ENCODE data around the gene ANKRD29.
"Not testable (repeated sequence)": the region's sequence is repeated elsewhere in the genome, so short reads cannot be mapped to it uniquely, and the experiment has no call there.

ANKRD29 gene

DNA sequence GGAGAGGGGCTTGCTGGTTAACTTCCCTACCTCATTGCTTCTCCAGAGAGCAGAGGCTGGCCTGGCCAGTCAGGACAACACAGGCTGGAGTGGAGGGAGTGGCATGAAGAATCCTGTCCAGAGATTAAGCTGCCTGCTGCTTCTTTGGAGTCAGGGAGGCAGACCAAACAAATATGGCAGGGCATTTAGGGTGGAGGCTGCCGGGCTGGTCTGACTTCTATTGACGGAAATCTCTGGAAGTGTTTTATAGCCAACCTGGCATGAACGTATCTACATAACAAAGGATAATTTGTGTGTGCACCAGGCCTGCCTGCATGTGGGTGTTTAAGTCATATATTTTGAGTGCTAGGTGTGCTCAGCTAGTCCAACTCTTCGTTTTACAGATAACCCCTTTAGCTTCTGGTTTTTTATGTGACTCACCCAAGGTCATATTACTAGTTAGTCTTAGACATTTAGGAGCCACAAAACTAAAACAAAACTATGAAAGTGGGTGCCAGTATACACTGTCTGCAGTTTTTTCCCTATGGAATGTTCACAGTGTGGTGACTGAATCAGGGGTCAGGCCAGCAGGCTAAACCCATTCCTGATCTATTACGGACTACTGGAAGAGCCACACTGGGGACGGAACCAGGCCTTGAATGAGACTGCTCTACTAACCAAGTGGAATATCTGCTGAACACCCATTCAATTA, 81.9 kb downstream of the ANKRD29 start:
- peak; percentile 56 for DNase-seq

DNA sequence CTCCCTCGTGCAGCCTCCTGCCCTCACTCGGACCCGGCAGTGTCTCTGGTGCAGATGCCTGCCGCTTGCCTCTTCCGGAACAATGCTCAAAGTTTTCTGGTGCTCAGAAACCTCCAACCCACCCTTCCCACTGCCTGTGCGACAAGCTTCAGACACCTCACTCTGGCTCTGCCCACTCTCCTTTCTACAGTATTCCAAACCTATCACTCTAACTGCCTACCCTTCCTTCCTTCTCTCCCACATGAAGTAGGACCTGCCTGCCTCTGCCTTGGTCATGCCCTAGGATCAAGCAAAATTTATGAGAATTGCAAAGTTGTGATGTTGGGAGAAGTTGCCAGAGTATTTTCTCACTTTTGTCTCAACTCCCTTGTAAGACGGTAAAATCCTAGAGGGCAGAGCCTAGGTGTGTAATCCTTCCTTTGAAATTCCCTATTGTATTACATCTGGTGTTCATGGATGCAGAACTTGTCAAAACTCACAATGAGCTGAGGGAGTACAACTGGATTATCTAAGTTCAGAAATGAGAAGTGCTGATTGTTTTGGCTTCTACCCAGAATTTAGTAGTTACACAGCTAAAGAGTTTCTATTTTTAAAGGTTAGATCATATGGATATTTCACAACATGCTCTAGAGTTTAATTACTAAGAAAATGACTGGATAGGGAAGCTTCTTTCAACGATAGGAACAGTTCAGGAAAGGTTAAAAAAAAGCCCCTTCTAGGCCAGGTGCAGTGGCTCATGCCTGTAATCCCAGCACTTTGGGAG, 83.6 kb downstream of the ANKRD29 start:
- peak; percentile 18 for DNase-seq

DNA sequence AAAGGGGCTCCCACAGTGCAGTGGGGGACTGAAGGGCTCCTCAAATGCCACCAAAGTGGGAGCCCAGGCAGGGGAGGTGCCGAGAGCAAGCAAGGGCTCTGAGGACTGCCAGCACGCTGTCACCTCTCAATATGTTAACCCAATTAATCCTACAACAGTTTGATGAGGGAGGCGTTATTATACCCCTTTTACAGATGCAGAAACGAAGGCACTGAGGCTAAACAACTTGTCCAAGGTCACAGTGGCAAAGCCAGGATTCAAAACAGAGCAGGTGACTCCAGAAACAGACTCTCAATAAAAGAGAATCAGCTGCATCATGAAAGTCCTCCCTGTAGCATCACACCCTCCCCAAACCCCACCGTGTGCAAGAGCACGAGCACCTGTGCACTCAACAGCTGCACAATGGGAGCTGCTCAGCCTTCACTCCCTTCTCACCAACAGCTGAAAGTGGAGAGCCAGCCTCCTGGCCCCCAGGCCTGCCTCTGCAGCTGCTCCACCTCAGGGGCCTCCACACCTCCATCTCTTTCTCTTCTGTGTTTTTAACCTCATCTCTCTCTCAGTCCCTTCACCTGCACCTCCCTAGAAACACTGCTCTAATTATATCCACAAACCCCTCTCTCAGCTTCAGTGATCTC, 84.5 kb downstream of the ANKRD29 start:
- DNase-seq: no peak

DNA sequence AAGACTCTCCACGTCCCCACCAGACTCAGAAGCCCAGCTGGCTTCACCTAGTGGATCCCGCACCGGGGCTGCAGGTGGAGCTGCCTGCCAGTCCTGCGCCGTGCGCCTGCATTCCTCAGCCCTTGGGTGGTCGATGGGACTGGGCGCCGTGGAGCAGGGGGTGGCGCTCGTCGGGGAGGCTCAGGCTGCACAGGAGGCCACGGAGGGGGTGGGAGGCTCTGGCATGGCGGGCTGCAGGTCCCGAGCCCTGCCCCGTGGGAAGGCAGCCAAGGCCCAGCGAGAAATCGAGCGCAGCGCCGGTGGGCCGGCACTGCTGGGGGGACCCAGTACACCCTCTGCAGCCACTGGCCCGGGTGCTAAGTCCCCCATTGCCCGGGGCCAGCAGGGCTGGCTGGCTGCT, 85.2 kb downstream of the ANKRD29 start:
- not testable (repeated sequence) for DNase-seq

DNA sequence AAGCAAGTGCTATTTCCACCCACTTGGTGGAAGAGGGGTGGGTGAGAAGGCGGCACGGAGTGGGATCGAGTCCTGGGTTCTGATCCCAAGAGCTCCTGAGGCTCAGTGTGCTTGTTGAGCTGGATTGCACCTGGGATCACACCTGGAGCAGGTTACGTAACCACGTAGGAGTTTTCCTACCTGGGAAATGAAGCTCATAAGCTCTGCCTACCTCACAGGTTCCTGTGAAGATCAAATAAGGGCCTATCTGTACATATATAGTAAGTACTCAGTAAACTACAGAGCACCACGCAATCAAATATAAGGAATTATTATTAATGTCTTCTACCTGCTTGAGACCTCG, 87.4 kb downstream of the ANKRD29 start:
- DNase-seq: no peak

DNA sequence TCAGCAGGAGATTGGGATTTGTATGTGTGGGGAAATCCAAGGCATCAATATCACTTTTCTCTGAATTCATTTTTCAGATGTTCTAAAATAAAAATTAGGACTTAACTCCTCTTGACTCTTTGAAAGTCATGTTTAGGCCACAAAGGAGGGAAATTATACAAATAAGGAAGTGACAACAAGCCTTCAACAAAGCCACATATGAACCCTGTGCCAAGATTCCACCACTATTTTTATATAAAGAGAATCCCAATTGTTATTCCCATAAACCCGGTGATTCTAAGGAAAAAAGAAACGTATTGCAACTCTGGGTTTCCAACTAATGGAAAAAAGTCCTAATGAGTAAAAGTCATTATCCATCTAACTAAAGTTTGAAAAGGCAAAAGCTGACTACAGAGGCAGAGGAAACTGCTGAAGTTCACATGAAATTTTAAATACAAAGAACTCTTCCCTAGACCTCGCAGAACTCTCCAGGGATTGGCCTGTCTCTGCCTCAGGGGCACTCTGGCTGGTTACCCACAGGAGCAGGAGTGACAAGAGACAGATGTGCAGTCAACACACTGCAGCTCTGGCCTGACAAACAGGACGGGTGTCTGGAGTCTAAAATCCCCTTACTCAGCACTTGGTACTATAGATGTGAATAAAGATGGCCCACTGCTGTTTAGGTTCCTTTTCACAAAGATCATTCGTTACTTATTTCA, 88.0 kb downstream of the ANKRD29 start:
- DNase-seq: no peak

DNA sequence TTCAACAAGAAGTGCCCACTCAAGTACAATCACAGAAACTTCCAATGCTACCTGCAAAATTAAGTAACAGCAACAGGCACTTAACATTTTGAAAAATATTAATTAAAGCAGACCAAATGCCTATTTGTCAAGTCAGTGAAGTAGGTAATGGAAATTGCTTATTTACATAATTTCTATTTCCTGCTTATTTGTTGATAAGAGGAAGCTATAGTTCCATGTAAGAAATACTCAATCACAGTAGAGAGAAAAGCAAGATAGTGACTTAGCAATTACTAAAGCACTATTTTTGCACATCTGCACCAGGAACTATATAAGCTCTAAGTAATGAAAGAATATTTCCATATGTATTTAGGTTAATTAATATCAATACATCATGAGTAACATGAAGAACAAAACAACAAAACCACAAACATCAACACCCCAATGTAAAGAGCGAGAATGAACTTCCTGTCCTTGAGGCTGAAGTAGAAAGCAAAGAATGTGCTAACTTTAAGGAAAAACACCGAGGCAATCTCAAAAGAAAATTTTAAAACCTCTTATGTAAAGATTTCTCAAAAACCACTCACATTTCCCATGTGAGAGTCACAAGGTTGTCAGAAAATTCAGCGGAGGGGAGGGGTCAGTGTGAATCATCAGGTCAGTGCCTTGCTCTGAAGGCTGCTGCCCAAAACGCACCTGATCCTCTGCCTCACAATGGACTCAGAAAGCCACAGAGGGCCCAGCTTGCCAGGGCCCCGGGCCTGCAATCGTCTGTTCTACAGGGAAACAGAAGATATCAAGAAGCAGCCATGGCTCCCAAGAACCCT, 88.9 kb downstream of the ANKRD29 start:
- peak; percentile 30 for DNase-seq

DNA sequence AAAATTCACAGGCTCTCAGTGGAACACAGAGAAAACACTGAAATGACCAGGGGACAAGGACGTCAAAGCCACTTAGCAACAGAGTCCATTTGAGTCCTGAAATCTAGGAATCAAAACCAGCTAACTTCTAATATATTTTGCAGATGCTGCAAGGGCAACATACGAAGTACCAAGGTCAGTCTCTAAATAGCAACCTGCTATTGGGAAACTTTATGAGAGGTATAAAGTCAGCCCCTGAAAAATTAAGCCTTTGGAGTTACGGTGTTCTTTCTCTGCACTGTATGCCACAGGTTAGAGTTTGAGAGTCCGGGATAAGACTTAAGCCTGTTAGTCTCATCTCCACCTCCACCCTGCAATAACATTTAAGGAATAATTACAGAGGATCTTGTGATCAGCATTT, 89.7 kb downstream of the ANKRD29 start:
- no peak for DNase-seq

DNA sequence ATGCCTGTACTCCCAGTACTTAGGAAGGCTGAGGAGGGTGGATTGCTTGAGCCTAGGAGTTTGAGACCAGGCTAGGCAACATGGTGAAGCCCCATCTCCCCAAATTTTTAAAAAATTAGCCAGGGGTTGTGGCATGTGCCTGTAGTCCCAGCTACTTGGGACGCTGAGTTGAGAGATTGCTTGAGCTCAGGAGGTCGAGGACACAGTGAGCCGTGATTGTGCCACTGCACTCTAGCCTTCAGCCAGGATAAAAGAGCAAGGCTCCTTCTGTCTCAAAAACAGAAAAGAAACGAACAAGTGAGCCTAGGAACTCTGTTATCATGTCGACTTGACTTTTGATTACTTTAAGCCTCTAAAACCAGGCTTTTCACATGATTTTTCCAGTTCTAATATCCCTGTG, 90.1 kb downstream of the ANKRD29 start:
- no peak for DNase-seq

DNA sequence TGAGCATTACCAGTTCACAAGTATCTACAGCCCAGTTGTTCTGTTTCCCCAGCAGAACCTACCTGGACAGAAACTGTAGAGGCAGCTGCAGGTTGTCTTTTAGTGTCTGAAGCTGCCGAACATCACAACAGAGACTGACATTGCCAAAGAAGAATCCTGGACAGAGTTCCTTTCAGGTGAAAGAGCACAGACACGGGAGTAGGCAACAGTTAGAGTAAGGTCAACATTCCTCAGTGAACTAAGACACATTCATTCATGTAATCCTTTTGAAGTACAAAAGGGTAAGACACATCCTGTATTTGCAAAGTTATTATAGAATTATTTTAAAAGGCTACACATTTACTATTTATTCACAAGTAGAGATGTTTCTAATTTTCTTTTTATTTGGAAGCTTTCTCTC, 90.7 kb downstream of the ANKRD29 start:
- DNase-seq: no peak

DNA sequence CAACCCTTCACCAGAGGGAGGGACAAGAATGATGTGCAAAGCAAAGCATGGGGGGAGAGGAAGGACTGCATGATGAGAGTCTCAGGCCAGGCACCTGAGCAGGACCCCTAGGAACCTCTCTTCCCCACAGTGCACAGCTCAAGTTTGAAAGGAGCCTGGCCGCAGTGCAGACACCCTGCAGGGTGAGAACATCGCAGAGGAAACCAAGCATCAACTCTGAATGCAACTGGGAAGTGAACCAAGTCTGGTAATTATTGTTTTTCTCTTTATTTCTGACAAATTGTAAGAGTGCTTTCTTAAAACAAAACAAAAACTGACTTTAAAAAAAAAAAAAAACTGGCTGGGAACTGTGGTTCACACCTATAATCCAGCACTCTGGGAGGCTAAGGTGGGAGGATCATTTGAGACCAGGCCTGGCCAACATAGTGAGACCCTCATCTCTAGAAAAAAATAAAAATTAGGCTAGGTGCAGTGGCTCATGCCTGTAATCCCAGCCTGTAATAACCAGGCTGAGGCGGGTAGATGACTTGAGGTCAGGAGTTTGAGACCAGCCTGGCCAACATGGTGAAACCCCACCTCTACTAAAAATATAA, 91.7 kb downstream of the ANKRD29 start:
- no peak for DNase-seq

DNA sequence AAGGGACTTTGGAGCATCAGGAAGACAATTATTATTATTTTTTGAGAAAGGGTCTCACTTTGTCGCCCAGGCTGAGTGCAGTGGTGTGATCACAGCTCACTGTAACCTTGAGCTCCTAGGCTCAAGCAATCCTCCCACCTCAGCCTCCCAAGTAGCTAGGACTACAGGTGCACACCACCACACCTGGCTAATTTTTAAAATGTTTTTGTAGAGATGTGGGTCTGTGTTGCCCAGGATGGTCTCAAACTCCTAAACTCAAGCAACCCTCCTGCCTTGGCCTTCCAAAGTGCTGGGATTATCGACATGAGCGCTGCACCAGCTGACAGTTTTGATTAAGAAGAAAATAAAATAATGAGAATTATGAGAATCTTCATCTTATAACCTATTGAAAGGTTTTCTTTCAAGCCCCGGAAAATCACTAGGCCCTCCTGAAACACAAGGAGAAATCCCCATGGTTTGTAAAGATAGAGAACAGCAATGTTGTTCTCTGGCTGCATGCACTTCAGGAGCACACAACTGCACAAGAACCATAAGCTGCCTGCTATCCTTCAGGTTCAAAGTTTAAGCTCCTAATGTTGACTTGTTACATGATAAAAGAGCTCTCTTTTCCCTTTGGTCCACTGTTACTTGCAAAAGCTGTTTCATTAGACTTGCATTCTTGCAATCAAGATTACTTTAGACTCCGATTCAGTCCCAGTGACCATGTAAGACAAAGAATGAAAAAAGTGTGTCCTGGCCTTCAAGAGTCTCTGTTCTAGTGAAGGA, 93.2 kb downstream of the ANKRD29 start:
- no peak for DNase-seq

DNA sequence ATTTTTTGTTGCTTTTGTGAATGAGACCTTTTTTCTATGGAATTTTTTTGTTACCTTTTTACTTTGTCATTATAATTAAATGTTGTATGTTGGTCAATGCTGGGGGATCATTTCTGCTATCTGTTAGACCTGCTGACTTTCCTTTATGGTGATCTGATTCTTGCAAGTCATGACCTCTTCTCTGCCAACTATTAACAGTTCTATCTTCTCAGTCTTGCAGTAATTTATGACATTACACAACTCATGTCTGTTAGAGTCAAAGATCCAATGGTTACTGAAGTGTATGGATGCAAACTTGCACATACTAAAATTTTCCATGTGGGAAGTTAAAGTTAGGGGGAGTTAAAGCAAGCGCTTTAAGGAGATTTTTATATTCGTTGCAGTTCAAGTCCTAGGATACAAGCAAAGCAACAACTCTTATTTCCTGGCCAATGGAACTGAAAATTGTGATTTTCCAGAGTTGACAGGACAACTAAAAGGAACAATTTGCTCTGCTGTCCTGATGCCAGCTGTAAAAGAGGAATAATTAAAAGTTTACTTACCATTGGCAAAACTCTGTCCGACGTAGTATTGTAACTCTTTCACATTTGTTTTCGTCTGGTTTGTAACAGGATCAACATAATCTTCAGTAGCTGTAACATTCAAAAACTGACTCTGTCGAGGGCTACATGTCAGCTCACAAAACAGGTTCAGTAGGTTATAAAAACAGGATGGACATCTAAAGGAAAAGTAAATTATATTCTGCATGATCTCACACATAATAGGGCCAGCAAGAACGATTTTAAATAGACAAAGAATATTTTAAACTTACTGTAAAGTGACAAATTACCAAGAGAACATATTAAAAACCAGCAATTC, 94.2 kb downstream of the ANKRD29 start:
- no peak for DNase-seq

DNA sequence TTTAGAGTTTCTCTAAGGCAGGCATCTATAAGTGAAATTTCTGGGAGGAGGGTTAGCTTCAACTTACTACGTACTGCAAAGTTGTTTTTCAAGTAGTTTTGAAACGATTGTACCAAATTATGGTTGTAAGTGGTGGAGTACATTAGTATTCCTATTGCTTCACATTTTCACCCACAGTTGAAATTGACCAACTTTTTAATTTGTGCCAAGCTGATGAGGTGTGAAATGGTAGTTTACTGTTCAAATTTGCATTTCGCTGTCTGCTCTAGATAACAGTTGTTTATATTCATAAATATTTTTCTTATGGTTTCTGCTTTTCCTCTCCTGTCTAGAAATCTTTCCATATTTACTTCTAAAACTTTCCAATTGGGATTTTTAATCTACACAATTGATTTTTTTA, 95.0 kb downstream of the ANKRD29 start:
- no peak for DNase-seq

DNA sequence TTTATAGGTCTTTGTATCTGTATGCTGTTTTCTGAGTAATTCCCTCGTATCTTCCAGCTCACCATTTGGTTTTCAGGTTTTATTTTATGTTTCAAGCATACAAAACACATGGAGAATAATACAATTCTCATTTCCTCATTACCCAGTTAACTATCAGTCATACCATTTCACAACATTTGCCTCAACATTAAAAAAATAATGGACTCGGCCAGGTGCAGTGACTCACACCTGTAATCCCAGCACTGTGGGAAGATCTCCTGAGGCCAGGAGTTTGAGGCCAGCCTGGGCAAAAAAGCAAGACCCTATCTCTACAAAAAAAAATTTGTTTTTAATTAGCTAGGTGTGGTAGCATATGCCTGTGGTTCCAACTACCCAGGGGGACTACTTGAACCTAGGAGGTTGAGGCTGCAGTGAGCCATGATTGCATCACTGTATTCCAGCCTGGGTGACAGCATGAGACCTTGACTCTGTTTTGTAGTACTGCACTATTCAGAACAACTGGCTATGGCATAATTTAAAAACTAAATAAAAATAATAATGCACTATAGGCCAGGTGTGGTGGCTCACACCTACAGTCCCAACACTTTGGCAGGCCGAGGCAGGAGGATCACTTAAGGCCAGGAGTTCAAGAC, 96.7 kb downstream of the ANKRD29 start:
- no peak for DNase-seq

DNA sequence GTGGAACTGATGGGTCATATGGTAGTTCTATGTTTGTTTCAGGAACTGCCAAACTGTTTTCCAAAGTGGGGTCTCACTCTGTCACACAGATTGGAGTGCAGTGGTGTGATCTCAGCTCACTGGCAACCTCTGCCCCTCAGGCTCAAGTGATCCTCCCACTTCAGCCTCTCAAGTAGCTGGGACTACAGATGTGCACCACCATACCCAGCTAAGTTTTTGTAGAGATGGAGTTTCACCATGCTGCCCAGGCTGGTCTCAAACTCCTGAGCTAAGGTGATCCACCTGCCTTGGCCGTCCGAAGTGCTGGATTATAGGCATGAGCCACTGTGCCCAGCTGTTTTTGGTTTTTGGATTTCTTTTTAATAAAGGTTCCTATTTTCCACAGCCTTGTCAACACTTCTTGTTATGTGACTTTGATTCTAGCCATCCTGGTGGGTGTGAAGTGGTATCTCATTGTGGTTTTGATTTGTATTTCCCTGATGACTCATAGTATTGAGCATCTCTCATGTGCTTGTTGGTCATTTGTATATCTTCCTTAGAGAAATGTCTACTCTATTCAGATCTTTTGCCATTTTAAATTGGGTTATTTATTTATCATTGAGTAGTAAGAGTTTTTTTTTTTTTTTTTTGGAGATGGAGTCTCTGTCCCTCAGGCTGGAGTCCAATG, 99.2 kb downstream of the ANKRD29 start:
- DNase-seq: peak; percentile 58

DNA sequence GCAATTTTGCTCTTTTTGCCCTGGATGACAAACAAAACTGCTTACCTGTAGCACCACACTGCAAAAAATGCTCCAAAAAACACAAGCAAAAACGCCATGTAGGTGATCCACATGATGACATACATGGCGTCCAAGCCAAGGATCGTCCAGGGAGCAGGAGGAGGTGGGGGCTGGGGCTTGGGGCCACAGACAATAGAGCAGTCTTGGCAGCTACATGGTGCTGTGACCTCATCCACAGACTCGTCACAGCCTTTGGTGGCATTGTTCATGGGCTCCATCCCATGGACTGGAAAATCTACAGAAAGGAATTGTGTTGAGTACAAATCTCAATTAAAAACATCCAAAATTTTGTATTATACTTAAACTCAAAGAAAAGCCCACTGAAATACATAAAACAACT, 102.5 kb downstream of the ANKRD29 start:
- no peak for DNase-seq

DNA sequence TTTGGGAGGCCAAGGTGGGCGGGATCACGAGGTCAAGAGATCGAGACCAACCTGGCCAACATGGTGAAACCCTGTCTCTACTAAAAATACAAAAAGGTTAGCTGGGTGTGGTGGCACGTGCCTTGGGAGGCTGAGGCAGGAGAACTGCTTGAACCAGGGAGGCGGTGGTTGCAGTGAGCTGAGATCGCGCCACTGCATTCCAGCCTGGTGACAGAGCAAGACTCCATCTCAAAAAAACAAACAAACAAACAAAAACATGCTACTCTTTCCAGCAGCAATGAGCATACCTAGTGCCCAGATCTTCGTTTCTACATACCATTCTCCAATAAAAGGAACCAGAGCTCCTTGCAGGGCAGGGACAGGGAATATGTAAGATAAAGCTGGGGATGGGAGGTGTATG, 105.2 kb downstream of the ANKRD29 start:
- not testable (repeated sequence) for DNase-seq

DNA sequence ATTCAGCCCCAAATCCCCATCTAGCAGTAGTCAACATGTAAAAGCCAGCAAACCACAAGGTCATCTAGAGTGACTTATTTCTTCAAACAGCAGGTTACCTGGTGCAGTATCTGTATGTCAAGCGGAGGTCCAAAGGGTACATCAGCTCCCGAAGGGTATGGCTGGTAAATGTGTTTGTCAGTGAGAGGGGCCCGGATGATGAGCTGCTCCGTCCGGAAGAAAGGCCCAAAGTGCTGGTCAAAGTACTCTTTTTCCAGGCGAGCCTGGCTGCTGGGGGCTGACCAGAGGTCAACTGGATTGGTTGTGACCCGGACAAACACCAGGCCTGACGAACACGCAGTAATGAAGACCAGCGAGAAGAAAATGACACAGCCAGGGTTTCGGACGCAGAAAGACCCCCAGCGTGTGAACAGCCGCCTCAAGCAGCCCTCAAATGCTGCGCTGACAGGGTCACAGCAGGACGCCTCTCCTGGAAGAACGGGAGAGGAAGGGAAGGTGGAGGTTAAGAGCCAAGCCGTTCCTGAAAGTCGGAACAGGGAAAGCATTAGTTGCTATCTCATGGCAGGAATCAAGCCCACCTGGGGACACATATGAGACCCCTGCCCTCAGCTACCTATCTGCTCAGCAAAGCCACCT, 106.4 kb downstream of the ANKRD29 start:
- DNase-seq: no peak

All from fibroblast of skin of abdomen (primary cell).